Vagina (tissue), 2 donors: ENCODE measurements around the gene HTR5A. TPM values are rescaled to one million over a fixed set of nuclear protein-coding genes. Genes with fewer than 3 reads are reported as not detected.

Experiments used
- DNase-seq, 2 donors: peaks; one replicate each; pipeline ENCODE4 v3.0.0-alpha.2; 2017; ENCODE audit errors: extremely low spot score in 2 of 2
- H3K27ac ChIP-seq: fragments of 200-600 bp; sonication (generic); one replicate; pipeline ENCODE4 v1.5.1; 2019
- H3K27me3 ChIP-seq: fragments of 200-600 bp; sonication (generic); one replicate; pipeline ENCODE4 v1.5.1; 2019
- H3K36me3 ChIP-seq, 2 donors: fragments of 200-600 bp; sonication (generic); one replicate each; pipeline ENCODE4 v1.5.1; 2017 to 2019
- H3K4me1 ChIP-seq: fragments of 200-600 bp; sonication (generic); one replicate; pipeline ENCODE4 v1.5.1; 2019
- H3K4me3 ChIP-seq, 2 donors: fragments of 200-600 bp; sonication (generic); 1 replicate in 1 of 2; 2 replicates in 1 of 2; pipeline ENCODE4 v1.5.1; 2016 to 2019
- H3K9me3 ChIP-seq: fragments of 200-600 bp; sonication (generic); one replicate; pipeline ENCODE4 v1.5.1; 2019
- POLR2A ChIP-seq, 2 donors: fragments of 450-650 bp; IDR thresholded peaks; one replicate each; pipeline ENCODE4 v1.6.1; 2017; ENCODE audit warnings: antibody characterized with exemption in 2 of 2, mild to moderate bottlenecking in 2 of 2, moderate library complexity in 2 of 2
- POLR2AphosphoS5 ChIP-seq, 2 donors: sonication (generic); formaldehyde crosslinking; IDR thresholded peaks; one replicate each; pipeline ENCODE4 v1.9.0; 2017; ENCODE audit warnings: antibody characterized with exemption in 2 of 2, mild to moderate bottlenecking in 2 of 2, low read depth in 1 of 2; ENCODE audit not compliant: insufficient read depth in 1 of 2
- intact Hi-C: fragments of 100-400 bp; cut with DNase I; formaldehyde crosslinking; loops from one replicate; pipeline ENCODE4 v1.15.1; 2023
- total RNA-seq: library from RNA; depleted of rRNA; stranded (reverse); fragments of >200 nt; gene quantifications from one replicate; pipeline ENCODE4 v1.2.3, GENCODE V29; 2016
- TF ChIP-seq, protein P1 (sequence below), 3 experiments: fragments of 450-650 bp in 2 of 3; fragments of 200-600 bp in 1 of 3; sonication (generic) in 1 of 3; IDR thresholded peaks; one replicate each; pipeline ENCODE4 v1.5.1; 2017 to 2019; ENCODE audit warnings: antibody characterized with exemption in 3 of 3, mild to moderate bottlenecking in 2 of 3, moderate library complexity in 2 of 3

HTR5A gene
- total RNA-seq, 1 donor from 2014 or later: not detected

DNA sequence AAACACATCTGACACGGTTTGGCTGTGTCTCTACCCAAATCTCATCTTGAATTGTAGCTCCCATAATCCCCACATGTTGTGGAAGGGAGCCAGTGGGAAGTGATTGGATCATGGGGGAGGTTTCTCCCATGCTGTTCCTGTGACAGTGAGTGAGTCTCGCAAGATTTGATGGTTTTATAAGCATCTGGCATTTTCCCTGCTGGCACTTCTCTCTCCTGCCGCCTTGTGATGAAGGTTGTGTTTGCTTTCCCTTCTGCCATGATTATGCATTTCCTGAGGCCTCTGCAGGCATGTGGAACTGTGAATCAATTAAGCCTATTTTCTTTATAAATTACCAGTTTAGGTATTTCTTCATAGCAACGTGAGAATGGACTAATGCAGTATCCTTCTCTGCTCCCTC is 5.9 kb upstream of the HTR5A start:
- TF ChIP-seq, protein P1, sequence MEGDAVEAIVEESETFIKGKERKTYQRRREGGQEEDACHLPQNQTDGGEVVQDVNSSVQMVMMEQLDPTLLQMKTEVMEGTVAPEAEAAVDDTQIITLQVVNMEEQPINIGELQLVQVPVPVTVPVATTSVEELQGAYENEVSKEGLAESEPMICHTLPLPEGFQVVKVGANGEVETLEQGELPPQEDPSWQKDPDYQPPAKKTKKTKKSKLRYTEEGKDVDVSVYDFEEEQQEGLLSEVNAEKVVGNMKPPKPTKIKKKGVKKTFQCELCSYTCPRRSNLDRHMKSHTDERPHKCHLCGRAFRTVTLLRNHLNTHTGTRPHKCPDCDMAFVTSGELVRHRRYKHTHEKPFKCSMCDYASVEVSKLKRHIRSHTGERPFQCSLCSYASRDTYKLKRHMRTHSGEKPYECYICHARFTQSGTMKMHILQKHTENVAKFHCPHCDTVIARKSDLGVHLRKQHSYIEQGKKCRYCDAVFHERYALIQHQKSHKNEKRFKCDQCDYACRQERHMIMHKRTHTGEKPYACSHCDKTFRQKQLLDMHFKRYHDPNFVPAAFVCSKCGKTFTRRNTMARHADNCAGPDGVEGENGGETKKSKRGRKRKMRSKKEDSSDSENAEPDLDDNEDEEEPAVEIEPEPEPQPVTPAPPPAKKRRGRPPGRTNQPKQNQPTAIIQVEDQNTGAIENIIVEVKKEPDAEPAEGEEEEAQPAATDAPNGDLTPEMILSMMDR (IDR thresholded peaks at IDR 0.05): no peak
- TF ChIP-seq POLR2AphosphoS5 (IDR thresholded peaks at IDR 0.05; ENCODE audit: insufficient read depth in 1 of 2, low read depth in 1 of 2) (no peak), POLR2A (IDR thresholded peaks at IDR 0.05) (no peak)
- DNase-seq: no peak
- Histone ChIP-seq H3K36me3 (no peaks in the 10 kb centered on the region), H3K27me3 (no peaks in the 10 kb centered on the region), H3K9me3 (no peaks in the 10 kb centered on the region), H3K27ac (no peak overlapping the region), H3K4me1 (no peaks in the 10 kb centered on the region), H3K4me3 (no peak overlapping the region)
- intact Hi-C loops: no loop called here

DNA sequence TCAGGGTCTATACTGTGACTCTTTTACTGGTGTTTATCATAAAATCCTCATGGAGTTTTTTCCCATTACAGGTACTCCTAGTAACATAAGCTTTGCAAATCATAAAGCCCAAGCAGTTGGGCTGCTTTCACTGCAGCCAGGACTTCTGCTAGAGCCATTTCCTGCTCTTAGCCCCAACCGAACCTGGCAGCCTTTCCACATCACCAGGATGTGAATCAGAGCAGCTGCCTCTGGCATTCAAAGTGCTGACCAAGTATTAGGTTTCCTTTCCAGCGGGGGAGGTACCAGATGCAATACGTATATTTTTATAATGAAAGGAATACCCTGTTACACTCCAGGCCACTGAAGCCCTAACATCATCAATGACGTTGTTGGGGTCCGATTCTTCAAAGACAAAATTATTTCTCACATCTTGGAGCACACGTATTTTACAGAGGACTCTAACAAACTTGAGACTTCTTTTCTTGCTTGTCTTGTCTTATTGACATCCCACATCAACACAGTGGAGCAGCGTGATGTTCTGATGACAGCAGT is 3.6 kb upstream of the HTR5A start:
- Histone ChIP-seq H3K4me3 (no peak overlapping the region), H3K27me3 (no peaks in the 10 kb centered on the region), H3K27ac (no peak overlapping the region), H3K36me3 (no peaks in the 10 kb centered on the region), H3K9me3 (no peaks in the 10 kb centered on the region), H3K4me1 (no peaks in the 10 kb centered on the region)
- DNase-seq: no peak
- no peak for TF ChIP-seq POLR2A (IDR thresholded peaks at IDR 0.05)
- TF ChIP-seq, protein P1 (IDR thresholded peaks at IDR 0.05): no peak
- no peak for TF ChIP-seq POLR2AphosphoS5 (IDR thresholded peaks at IDR 0.05; ENCODE audit: insufficient read depth in 1 of 2, low read depth in 1 of 2)
- intact Hi-C loops: no loop called here

GRCh38 chr7:155071121-155071651 is 1.1 kb downstream of the HTR5A start:
- no peak overlapping the region for H3K27ac ChIP-seq
- H3K4me3 ChIP-seq: no peak overlapping the region
- no peak for TF ChIP-seq POLR2AphosphoS5 (IDR thresholded peaks at IDR 0.05; ENCODE audit: insufficient read depth in 1 of 2, low read depth in 1 of 2)
- TF ChIP-seq POLR2A (IDR thresholded peaks at IDR 0.05): no peak
- TF ChIP-seq, protein P1 (IDR thresholded peaks at IDR 0.05): no peak
- no peaks in the 10 kb centered on the region for H3K36me3 ChIP-seq
- H3K27me3 ChIP-seq: no peaks in the 10 kb centered on the region
- intact Hi-C loops: no loop called here
- no peaks in the 10 kb centered on the region for H3K4me1 ChIP-seq
- no peaks in the 10 kb centered on the region for H3K9me3 ChIP-seq
- no peak for DNase-seq

DNA sequence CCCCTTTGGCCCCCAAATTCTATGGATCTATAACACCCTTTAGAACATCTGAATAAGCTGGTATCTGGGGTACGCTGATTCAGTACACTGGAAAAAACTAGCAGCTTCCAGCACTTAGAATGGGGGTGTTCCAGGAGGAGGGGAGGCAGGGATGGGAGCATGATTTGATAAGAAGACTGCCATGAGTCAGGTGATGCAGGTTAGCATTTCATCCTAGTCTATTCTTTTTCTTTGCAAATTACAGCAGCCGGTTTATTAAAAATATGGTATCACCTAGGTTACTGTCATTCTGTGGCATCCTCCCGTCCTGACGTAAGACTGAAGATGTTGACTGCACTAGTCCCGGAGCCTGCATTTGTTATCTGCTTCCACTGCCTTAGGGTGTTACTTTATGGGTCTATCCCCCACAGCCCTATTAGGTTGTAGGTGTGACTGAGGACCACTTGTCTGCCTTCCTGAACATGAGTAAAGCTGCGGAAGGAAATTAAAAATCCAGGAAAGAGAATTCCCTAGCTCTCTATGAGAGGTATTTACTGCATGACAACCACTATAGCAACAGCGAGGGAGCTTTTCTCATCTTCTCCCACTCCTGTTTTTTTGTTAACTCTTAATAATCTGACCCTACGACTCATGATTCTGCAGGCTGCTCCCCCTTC is 1.9 kb downstream of the HTR5A start:
- H3K4me1 ChIP-seq: no peaks in the 10 kb centered on the region
- H3K27ac ChIP-seq: no peak overlapping the region
- no peak for TF ChIP-seq POLR2AphosphoS5 (IDR thresholded peaks at IDR 0.05; ENCODE audit: insufficient read depth in 1 of 2, low read depth in 1 of 2)
- TF ChIP-seq POLR2A (IDR thresholded peaks at IDR 0.05): no peak
- TF ChIP-seq, protein P1 (IDR thresholded peaks at IDR 0.05): no peak
- no peaks in the 10 kb centered on the region for H3K27me3 ChIP-seq
- intact Hi-C loops: no loop called here
- H3K4me3 ChIP-seq: no peak overlapping the region
- DNase-seq: no peak
- H3K9me3 ChIP-seq: no peaks in the 10 kb centered on the region
- H3K36me3 ChIP-seq: no peaks in the 10 kb centered on the region

DNA sequence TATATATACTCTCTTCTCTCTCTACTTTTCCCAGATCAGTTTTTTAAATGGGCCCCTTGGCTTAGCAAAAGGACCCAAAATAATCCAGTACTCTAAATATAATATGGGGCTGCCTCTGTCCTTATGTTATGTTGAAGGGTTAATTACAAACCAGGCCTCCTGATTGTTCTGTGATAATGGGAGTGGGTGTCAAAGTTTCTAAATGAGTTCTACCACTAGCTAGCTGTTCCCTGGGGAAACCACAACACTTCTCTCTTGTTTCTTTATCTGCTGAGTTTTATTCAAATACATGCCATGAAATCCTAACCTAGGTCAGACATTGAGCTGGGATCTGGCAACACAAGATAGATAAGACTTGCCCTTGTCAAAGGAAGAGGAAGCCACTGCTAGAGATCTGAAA is 3.8 kb downstream of the HTR5A start:
- H3K4me1 ChIP-seq: no peaks in the 10 kb centered on the region
- no peaks in the 10 kb centered on the region for H3K9me3 ChIP-seq
- H3K36me3 ChIP-seq: no peaks in the 10 kb centered on the region
- intact Hi-C loops: no loop called here
- DNase-seq: no peak
- H3K27me3 ChIP-seq: no peaks in the 10 kb centered on the region
- no peak overlapping the region for H3K27ac ChIP-seq
- no peak overlapping the region for H3K4me3 ChIP-seq
- TF ChIP-seq, protein P1 (IDR thresholded peaks at IDR 0.05): no peak
- TF ChIP-seq POLR2A (IDR thresholded peaks at IDR 0.05): no peak
- no peak for TF ChIP-seq POLR2AphosphoS5 (IDR thresholded peaks at IDR 0.05; ENCODE audit: insufficient read depth in 1 of 2, low read depth in 1 of 2)
